Neutrophil (primary cell): ENCODE data around the gene TNRC6B.

Experiments used
- H3K27ac ChIP-seq: fragments of 200-600 bp; sonication (generic); 2 replicates; pipeline ENCODE4 v1.5.1; 2016; ENCODE audit warnings: mild to moderate bottlenecking, moderate library complexity
- H3K27me3 ChIP-seq: fragments of 200-600 bp; sonication (generic); 2 replicates; pipeline ENCODE4 v1.6.0; 2016; ENCODE audit warnings: mild to moderate bottlenecking
- H3K36me3 ChIP-seq: fragments of 200-600 bp; sonication (generic); 2 replicates; pipeline ENCODE4 v1.5.1; 2017
- H3K4me1 ChIP-seq, 2 experiments: fragments of 200-600 bp in 1 of 2; sonication (generic) in 1 of 2; 1 replicate in 1 of 2; 2 replicates in 1 of 2; pipeline versions ENCODE4 v1.5.1 to v1.6.1; 2013 to 2016; ENCODE audit warnings: low read depth in 1 of 2, low read length in 1 of 2, mild to moderate bottlenecking in 1 of 2, moderate library complexity in 1 of 2; ENCODE audit not compliant: control insufficient read depth in 1 of 2, insufficient read depth in 1 of 2
- H3K4me3 ChIP-seq, 2 experiments: fragments of 200-600 bp in 1 of 2; sonication (generic) in 1 of 2; 1 replicate in 1 of 2; 2 replicates in 1 of 2; pipeline ENCODE4 v1.5.1; 2013 to 2016; ENCODE audit warnings: low read depth in 1 of 2, low read length in 1 of 2, mild to moderate bottlenecking in 1 of 2, moderate library complexity in 1 of 2
- H3K9me3 ChIP-seq: fragments of 200-600 bp; sonication (generic); 2 replicates; pipeline ENCODE4 v1.5.1; 2016
- CTCF ChIP-seq: fragments of 200-600 bp; sonication (generic); IDR thresholded peaks from 2 replicates; pipeline ENCODE4 v1.5.1; 2016; ENCODE audit warnings: antibody characterized with exemption

The TNRC6B gene

GRCh38 chr22:40325315-40325714 is 147.6 kb downstream of the TNRC6B start:
- Histone ChIP-seq H3K27ac (no peak overlapping the region), H3K4me3 (no peak overlapping the region), H3K27me3 (no peaks in the 10 kb centered on the region), H3K9me3 (no peaks in the 10 kb centered on the region), H3K36me3 (peaks cover 69% of the 10 kb centered on the region), H3K4me1 (no peaks in the 10 kb centered on the region)
- TF ChIP-seq CTCF = no peak

- H3K27ac ChIP-seq = no peak overlapping the region
- no peaks in the 10 kb centered on the region for H3K4me1 ChIP-seq
- peaks cover 67% of the 10 kb centered on the region for H3K36me3 ChIP-seq
- H3K27me3 ChIP-seq = no peaks in the 10 kb centered on the region
- no peak for TF ChIP-seq CTCF
- no peaks in the 10 kb centered on the region for H3K9me3 ChIP-seq
- H3K4me3 ChIP-seq = no peak overlapping the region
These were observed 149.4 kb downstream of the TNRC6B start for GRCh38 chr22:40326905-40327735.

- no peaks in the 10 kb centered on the region for H3K27me3 ChIP-seq
- peaks cover 62% of the 10 kb centered on the region for H3K36me3 ChIP-seq
- no peak overlapping the region for H3K4me3 ChIP-seq
- no peaks in the 10 kb centered on the region for H3K9me3 ChIP-seq
- TF ChIP-seq CTCF = no peak
- H3K4me1 ChIP-seq = no peaks in the 10 kb centered on the region
- peak overlapping the region; percentile 11 for H3K27ac ChIP-seq
These were observed 151.1 kb downstream of the TNRC6B start for GRCh38 chr22:40328546-40329456.

- peak overlapping the region; percentile 25 for H3K27ac ChIP-seq
- H3K4me3 ChIP-seq = no peak overlapping the region
- H3K9me3 ChIP-seq = no peaks in the 10 kb centered on the region
- TF ChIP-seq CTCF = no peak
- H3K27me3 ChIP-seq = no peaks in the 10 kb centered on the region
- H3K36me3 ChIP-seq = peaks cover 62% of the 10 kb centered on the region
- H3K4me1 ChIP-seq = no peaks in the 10 kb centered on the region
These were observed 151.7 kb downstream of the TNRC6B start for GRCh38 chr22:40329466-40329865.

- TF ChIP-seq CTCF = no peak
- no peaks in the 10 kb centered on the region for H3K4me1 ChIP-seq
- H3K27me3 ChIP-seq = no peaks in the 10 kb centered on the region
These were observed 152.4 kb downstream of the TNRC6B start for GRCh38 chr22:40330086-40330485.

More at GRCh38 chr22:40330086-40330485, 152.4 kb downstream of the TNRC6B start:
- Histone ChIP-seq H3K4me3 (no peak overlapping the region), H3K27ac (peak overlapping the region; percentile 25), H3K9me3 (no peaks in the 10 kb centered on the region), H3K36me3 (peaks cover 56% of the 10 kb centered on the region)
